Stimulated activated memory B cell treated with anti-CD40 and anti-IgM and Interleukin-4, amounts not matched to agents 10 μg/mL and 1 μg/mL and 100 μg/mL, for 72 hours (primary cell): ENCODE results near the gene RIC8B.
"Not testable (repeated sequence)": the region's sequence is repeated elsewhere in the genome, so short reads cannot be mapped to it uniquely, and the experiment has no call there.

Experiments
- ATAC-seq: fragments of 150-1000 bp; cut with Tn5 transposase; 2 replicates; pipeline ENCODE4 v1.10.0; 2021
- H3K27ac Mint-ChIP-seq: one replicate; pipeline ENCODE4 v1.8.0; 2022; ENCODE audit warnings: mild to moderate bottlenecking, mixed read lengths
- H3K27me3 Mint-ChIP-seq: one replicate; pipeline ENCODE4 v1.8.0; 2022; ENCODE audit warnings: mixed read lengths
- H3K36me3 Mint-ChIP-seq: one replicate; pipeline ENCODE4 v1.8.0; 2022; ENCODE audit warnings: mixed read lengths
- H3K4me1 Mint-ChIP-seq: one replicate; pipeline ENCODE4 v1.8.0; 2022; ENCODE audit warnings: mixed read lengths
- H3K4me3 Mint-ChIP-seq: one replicate; pipeline ENCODE4 v1.8.0; 2022; ENCODE audit warnings: mild to moderate bottlenecking, moderate library complexity, mixed read lengths
- H3K9me3 Mint-ChIP-seq: one replicate; pipeline ENCODE4 v1.8.0; 2022; ENCODE audit warnings: mixed read lengths

The RIC8B gene

GRCh38 chr12:106910202-106910601, 135.7 kb downstream of the RIC8B start:
- peaks cover 14% of the 10 kb centered on the region for H3K4me1 Mint-ChIP-seq
- no peak overlapping the region for H3K27ac Mint-ChIP-seq
- H3K36me3 Mint-ChIP-seq, result no peaks in the 10 kb centered on the region
- ATAC-seq, result peak; percentile 85
- peak overlapping the region; percentile 21 for H3K4me3 Mint-ChIP-seq
- H3K9me3 Mint-ChIP-seq, result no peaks in the 10 kb centered on the region
- peaks cover 82% of the 10 kb centered on the region for H3K27me3 Mint-ChIP-seq

GRCh38 chr12:106911581-106911980, 137.1 kb downstream of the RIC8B start:
- Mint-ChIP-seq H3K27ac (no peak overlapping the region), H3K36me3 (no peaks in the 10 kb centered on the region), H3K27me3 (peaks cover 82% of the 10 kb centered on the region), H3K9me3 (no peaks in the 10 kb centered on the region), H3K4me3 (no peak overlapping the region), H3K4me1 (peaks cover 14% of the 10 kb centered on the region)
- no peak for ATAC-seq

GRCh38 chr12:106913456-106913855, 139.0 kb downstream of the RIC8B start:
- Mint-ChIP-seq H3K27me3 (peaks cover 74% of the 10 kb centered on the region), H3K9me3 (no peaks in the 10 kb centered on the region), H3K4me1 (peaks cover 8% of the 10 kb centered on the region), H3K36me3 (no peaks in the 10 kb centered on the region), H3K27ac (no peak overlapping the region), H3K4me3 (no peak overlapping the region)
- no peak for ATAC-seq

- Mint-ChIP-seq H3K36me3 (no peaks in the 10 kb centered on the region), H3K27me3 (peaks cover 68% of the 10 kb centered on the region), H3K4me3 (no peak overlapping the region), H3K4me1 (peaks cover 13% of the 10 kb centered on the region), H3K9me3 (no peaks in the 10 kb centered on the region), H3K27ac (no peak overlapping the region)
- no peak for ATAC-seq
Measured at GRCh38 chr12:106914796-106915634, 140.5 kb downstream of the RIC8B start.

DNA sequence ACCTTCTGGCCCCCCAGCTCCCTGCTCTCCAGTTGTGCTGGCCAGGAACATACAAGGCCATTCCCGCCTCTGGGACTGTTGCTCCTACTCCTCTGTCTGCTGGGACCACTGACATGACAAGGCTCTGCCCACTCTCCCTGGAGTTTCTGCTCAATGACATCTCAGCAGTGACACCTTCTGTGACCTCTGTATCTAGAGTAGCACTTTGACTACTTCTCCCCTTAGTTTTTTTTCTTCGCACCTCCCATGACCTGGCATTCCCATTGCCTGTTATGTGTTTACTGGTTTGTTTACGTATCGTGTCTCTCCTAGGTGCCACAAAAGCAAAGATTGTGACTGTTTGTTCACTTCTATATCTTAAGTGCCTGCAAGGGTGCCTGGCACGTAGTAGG, 141.1 kb downstream of the RIC8B start:
- no peaks in the 10 kb centered on the region for H3K9me3 Mint-ChIP-seq
- peaks cover 8% of the 10 kb centered on the region for H3K4me1 Mint-ChIP-seq
- H3K27ac Mint-ChIP-seq, result no peak overlapping the region
- peaks cover 74% of the 10 kb centered on the region for H3K27me3 Mint-ChIP-seq
- no peak for ATAC-seq
- no peaks in the 10 kb centered on the region for H3K36me3 Mint-ChIP-seq
- H3K4me3 Mint-ChIP-seq, result no peak overlapping the region

GRCh38 chr12:106917503-106917902, 143.0 kb downstream of the RIC8B start:
- H3K9me3 Mint-ChIP-seq, result no peaks in the 10 kb centered on the region
- no peak for ATAC-seq
- H3K36me3 Mint-ChIP-seq, result no peaks in the 10 kb centered on the region
- H3K27ac Mint-ChIP-seq, result no peak overlapping the region
- H3K4me3 Mint-ChIP-seq, result no peak overlapping the region
- H3K4me1 Mint-ChIP-seq, result peaks cover 5% of the 10 kb centered on the region
- peaks cover 81% of the 10 kb centered on the region for H3K27me3 Mint-ChIP-seq

GRCh38 chr12:106918746-106919145, 144.3 kb downstream of the RIC8B start:
- Mint-ChIP-seq H3K4me1 (peaks cover 5% of the 10 kb centered on the region), H3K9me3 (peaks cover 7% of the 10 kb centered on the region), H3K4me3 (no peak overlapping the region), H3K27me3 (peaks cover 81% of the 10 kb centered on the region), H3K36me3 (no peaks in the 10 kb centered on the region), H3K27ac (no peak overlapping the region)
- ATAC-seq, result no peak

GRCh38 chr12:106919910-106920544, 145.5 kb downstream of the RIC8B start:
- peaks cover 79% of the 10 kb centered on the region for H3K27me3 Mint-ChIP-seq

DNA sequence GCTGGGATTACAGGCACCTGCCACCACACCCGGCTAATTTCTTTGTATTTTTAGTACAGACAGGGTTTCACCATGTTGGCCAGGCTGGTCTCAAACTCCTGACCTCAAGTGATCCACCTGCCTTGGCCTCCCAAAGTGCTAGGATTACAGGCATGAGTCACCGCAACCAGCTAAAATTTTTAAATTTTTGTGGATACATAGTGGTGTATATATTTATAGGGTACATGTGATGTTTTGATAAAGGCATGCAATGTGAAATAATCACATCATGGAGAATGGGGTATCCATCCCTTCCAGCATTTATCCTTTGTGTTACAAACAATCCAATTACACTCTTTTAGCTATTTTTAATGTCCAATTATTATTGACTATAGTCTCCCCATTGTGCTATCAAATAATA, 147.5 kb downstream of the RIC8B start:
- not testable (repeated sequence) for H3K4me1 Mint-ChIP-seq, H3K36me3 Mint-ChIP-seq, H3K4me3 Mint-ChIP-seq, H3K27ac Mint-ChIP-seq, ATAC-seq
- Mint-ChIP-seq H3K9me3 (peaks cover 11% of the 10 kb centered on the region), H3K27me3 (peaks cover 79% of the 10 kb centered on the region)

More at GRCh38 chr12:106919910-106920544, 145.5 kb downstream of the RIC8B start:
- Mint-ChIP-seq H3K4me1 (peaks cover 5% of the 10 kb centered on the region), H3K9me3 (peaks cover 11% of the 10 kb centered on the region), H3K36me3 (peaks cover 5% of the 10 kb centered on the region), H3K4me3 (no peak overlapping the region), H3K27ac (no peak overlapping the region)
- no peak for ATAC-seq

DNA sequence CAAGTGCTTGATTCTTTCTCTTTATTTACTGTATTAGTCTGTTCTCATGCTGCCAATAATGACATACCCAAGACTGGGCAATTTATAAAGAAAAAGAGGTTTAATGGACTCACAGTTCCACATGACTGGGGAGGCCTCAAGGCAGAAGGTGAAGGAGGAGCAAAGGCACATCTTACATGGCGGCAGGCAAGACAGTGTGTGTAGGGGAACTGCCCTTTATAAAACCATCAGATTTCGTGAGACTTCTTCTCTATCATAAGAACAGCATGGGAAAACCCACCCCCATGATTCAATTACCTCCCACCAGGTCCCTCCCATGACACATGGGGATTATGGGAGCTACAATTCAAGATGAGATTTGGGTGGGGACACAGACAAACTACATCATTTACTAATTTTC, 149.1 kb downstream of the RIC8B start:
- not testable (repeated sequence) for ATAC-seq, H3K27ac Mint-ChIP-seq, H3K4me3 Mint-ChIP-seq, H3K36me3 Mint-ChIP-seq, H3K4me1 Mint-ChIP-seq
- H3K9me3 Mint-ChIP-seq, result peaks cover 11% of the 10 kb centered on the region
- H3K27me3 Mint-ChIP-seq, result peaks cover 81% of the 10 kb centered on the region

- ATAC-seq, result no peak
- Mint-ChIP-seq H3K36me3 (peaks cover 5% of the 10 kb centered on the region), H3K4me3 (no peak overlapping the region), H3K27ac (no peak overlapping the region), H3K27me3 (peaks cover 88% of the 10 kb centered on the region), H3K9me3 (peaks cover 11% of the 10 kb centered on the region), H3K4me1 (peaks cover 5% of the 10 kb centered on the region)
Measured at GRCh38 chr12:106924268-106924861, 149.9 kb downstream of the RIC8B start.

DNA sequence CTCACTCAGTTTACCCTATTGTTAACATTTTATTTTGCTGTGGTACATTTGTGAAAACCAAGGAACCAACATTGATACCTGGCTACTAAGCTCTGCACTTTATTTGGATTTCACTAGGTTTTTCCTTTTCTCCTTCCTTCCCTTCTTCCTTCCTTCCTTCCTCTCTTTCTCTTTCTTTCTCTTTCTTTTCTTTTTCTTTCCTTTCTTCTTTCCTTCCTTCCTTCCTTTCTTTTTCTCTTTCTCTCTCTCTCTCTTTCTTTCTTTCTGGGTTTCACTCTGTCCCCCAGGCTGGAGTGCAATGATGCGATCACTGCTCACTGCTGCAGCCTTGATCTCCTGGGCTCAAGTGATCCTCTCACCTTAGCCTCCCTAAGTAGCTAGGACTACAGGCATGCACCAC, 152.2 kb downstream of the RIC8B start:
- H3K4me1 Mint-ChIP-seq, result no peaks in the 10 kb centered on the region
- peaks cover 11% of the 10 kb centered on the region for H3K9me3 Mint-ChIP-seq
- peaks cover 88% of the 10 kb centered on the region for H3K27me3 Mint-ChIP-seq
- ATAC-seq, result no peak
- H3K36me3 Mint-ChIP-seq, result peaks cover 5% of the 10 kb centered on the region
- H3K27ac Mint-ChIP-seq, result no peak overlapping the region
- no peak overlapping the region for H3K4me3 Mint-ChIP-seq

- no peak overlapping the region for H3K4me3 Mint-ChIP-seq
Measured at GRCh38 chr12:106934277-106934676, 159.8 kb downstream of the RIC8B start.

More at GRCh38 chr12:106934277-106934676, 159.8 kb downstream of the RIC8B start:
- no peak for ATAC-seq
- Mint-ChIP-seq H3K4me1 (no peaks in the 10 kb centered on the region), H3K9me3 (no peaks in the 10 kb centered on the region), H3K36me3 (no peaks in the 10 kb centered on the region), H3K27me3 (peaks cover 73% of the 10 kb centered on the region), H3K27ac (no peak overlapping the region)
